CD14-positive monocyte (primary cell): ENCODE results near the gene PIGC. TPM values are rescaled to one million over a fixed set of nuclear protein-coding genes. Genes with fewer than 3 reads are reported as not detected.
A peak's percentile ranks its signal among the peaks of the same experiment; 100 is the strongest.

Experiments used
- DNase-seq, 3 donors: peaks; one replicate each; pipeline ENCODE4 v3.0.0-alpha.2; 2011 to 2022
- H2AFZ ChIP-seq: 2 replicates; pipeline ENCODE4 v1.6.0; 2012; ENCODE audit warnings: mild to moderate bottlenecking, low read depth, low read length, inconsistent platforms; ENCODE audit not compliant: insufficient read depth, poor library complexity, severe bottlenecking
- H3K27ac ChIP-seq, 2 donors: 1 replicate in 1 of 2; 2 replicates in 1 of 2; pipeline ENCODE4 v1.5.1; 2012 to 2013; ENCODE audit warnings: low read length in 2 of 2, control low read depth in 1 of 2, inconsistent platforms in 1 of 2, low read depth in 1 of 2, mild to moderate bottlenecking in 1 of 2
- H3K27me3 ChIP-seq, 2 donors: one replicate each; pipeline versions ENCODE4 v1.6.0 to v1.6.1; 2011 to 2013; ENCODE audit warnings: low read length in 2 of 2; ENCODE audit not compliant: control insufficient read depth in 2 of 2, insufficient read depth in 2 of 2
- H3K36me3 ChIP-seq, 2 donors: replicated peaks in 1 of 2; 1 replicate in 1 of 2; 2 replicates in 1 of 2; pipeline versions ENCODE4 v1.5.1 to v1.6.1; 2012 to 2013; ENCODE audit warnings: low read length in 2 of 2, control low read depth in 1 of 2, inconsistent platforms in 1 of 2, mild to moderate bottlenecking in 1 of 2; ENCODE audit not compliant: insufficient read depth in 2 of 2, control insufficient read depth in 1 of 2
- H3K4me1 ChIP-seq, 2 donors: 1 replicate in 1 of 2; 2 replicates in 1 of 2; pipeline versions ENCODE4 v1.5.1 to v1.6.1; 2012 to 2013; ENCODE audit warnings: low read length in 2 of 2, control low read depth in 1 of 2, inconsistent platforms in 1 of 2, mild to moderate bottlenecking in 1 of 2, moderate library complexity in 1 of 2; ENCODE audit not compliant: insufficient read depth in 2 of 2, control insufficient read depth in 1 of 2
- H3K4me2 ChIP-seq: replicated peaks from 2 replicates; pipeline ENCODE3; 2012; ENCODE audit warnings: low read length, moderate library complexity, mild to moderate bottlenecking; ENCODE audit not compliant: poor library complexity, severe bottlenecking; ENCODE audit errors: extremely low read depth
- H3K4me3 ChIP-seq, 3 experiments: fragments of 200-600 bp in 1 of 3; sonication (generic) in 1 of 3; replicated peaks in 1 of 3; 1 replicate in 2 of 3; 2 replicates in 1 of 3; pipeline ENCODE4 v1.5.1; 2011 to 2013; ENCODE audit warnings: low read length in 3 of 3, mild to moderate bottlenecking in 3 of 3, control low read depth in 2 of 3, low read depth in 2 of 3, inconsistent platforms in 1 of 3, moderate library complexity in 1 of 3
- H3K79me2 ChIP-seq: 2 replicates; pipeline ENCODE4 v1.6.0; 2012; ENCODE audit warnings: mild to moderate bottlenecking, control low read depth, inconsistent platforms, low read length, moderate library complexity; ENCODE audit not compliant: insufficient read depth
- H3K9ac ChIP-seq: 2 replicates; pipeline ENCODE4 v1.6.0; 2017; ENCODE audit warnings: low read length, mild to moderate bottlenecking; ENCODE audit not compliant: insufficient read depth, poor library complexity, severe bottlenecking
- H3K9me3 ChIP-seq, 2 donors: replicated peaks in 1 of 2; 1 replicate in 1 of 2; 2 replicates in 1 of 2; pipeline versions ENCODE4 v1.5.1 to v1.6.1; 2012 to 2013; ENCODE audit warnings: low read length in 2 of 2, control low read depth in 1 of 2; ENCODE audit not compliant: control insufficient read depth in 1 of 2, insufficient read depth in 1 of 2
- H4K20me1 ChIP-seq: 2 replicates; pipeline ENCODE4 v1.6.0; 2012; ENCODE audit warnings: mild to moderate bottlenecking, low read length, control low read depth, moderate library complexity; ENCODE audit not compliant: insufficient read depth
- H3K27ac Mint-ChIP-seq, 7 donors: one replicate each; pipeline ENCODE4 v1.8.0; 2020; ENCODE audit warnings: mild to moderate bottlenecking in 7 of 7, mixed read lengths in 7 of 7, moderate library complexity in 6 of 7, inconsistent platforms in 2 of 7
- H3K27me3 Mint-ChIP-seq, 3 donors: one replicate each; pipeline ENCODE4 v1.8.0; 2021 to 2022; ENCODE audit warnings: low read depth in 3 of 3, mild to moderate bottlenecking in 3 of 3, mixed read lengths in 3 of 3, moderate library complexity in 3 of 3, inconsistent platforms in 1 of 3
- H3K36me3 Mint-ChIP-seq, 2 donors: one replicate each; pipeline ENCODE4 v1.8.0; 2020; ENCODE audit warnings: mixed read lengths in 2 of 2, inconsistent platforms in 1 of 2, mild to moderate bottlenecking in 1 of 2
- H3K4me1 Mint-ChIP-seq: one replicate; pipeline ENCODE4 v1.8.0; 2020; ENCODE audit warnings: mild to moderate bottlenecking, mixed read lengths
- H3K4me3 Mint-ChIP-seq, 2 donors: one replicate each; pipeline ENCODE4 v1.8.0; 2020; ENCODE audit warnings: mild to moderate bottlenecking in 2 of 2, mixed read lengths in 2 of 2, moderate library complexity in 1 of 2
- H3K9me3 Mint-ChIP-seq, 7 donors: one replicate each; pipeline ENCODE4 v1.8.0; 2020 to 2022; ENCODE audit warnings: mixed read lengths in 7 of 7, mild to moderate bottlenecking in 6 of 7, moderate library complexity in 6 of 7, inconsistent platforms in 2 of 7
- WGBS: methylation state at CpG from one replicate; pipeline ENCODE4 v1.1.5; 2013; ENCODE audit warnings: missing lambda C conversion rate; ENCODE audit not compliant: insufficient coverage; 5-methylcytosine and 5-hydroxymethylcytosine counted together
- intact Hi-C, 2 donors: fragments of 100-400 bp; cut with micrococcal nuclease; formaldehyde crosslinking; loops; one replicate each; pipeline versions ENCODE4 v1.15.0 to v1.15.1; 2023
- polyA plus RNA-seq, 3 donors: library from polyadenylated mRNA; depleted of rRNA in 1 of 3; unstranded in 2 of 3; stranded (reverse) in 1 of 3; fragments of 300-500 nt in 2 of 3; fragments of >200 nt in 1 of 3; fragmentation: Illumina TruSeq in 2 of 3; gene quantifications; 1 replicate in 2 of 3; 2 replicates in 1 of 3; pipeline ENCODE4 v1.2.3, GENCODE V29; 2012 to 2021
- TF ChIP-seq, protein P1 (sequence below): fragments of 200-600 bp; IDR thresholded peaks from one replicate; pipeline ENCODE4 v1.8.0; 2022; ENCODE audit warnings: antibody characterized with exemption, mild to moderate bottlenecking

The PIGC gene
- polyA plus RNA-seq, 3 donors, result 11.5 to 61.5 (median 51.1) TPM

DNA sequence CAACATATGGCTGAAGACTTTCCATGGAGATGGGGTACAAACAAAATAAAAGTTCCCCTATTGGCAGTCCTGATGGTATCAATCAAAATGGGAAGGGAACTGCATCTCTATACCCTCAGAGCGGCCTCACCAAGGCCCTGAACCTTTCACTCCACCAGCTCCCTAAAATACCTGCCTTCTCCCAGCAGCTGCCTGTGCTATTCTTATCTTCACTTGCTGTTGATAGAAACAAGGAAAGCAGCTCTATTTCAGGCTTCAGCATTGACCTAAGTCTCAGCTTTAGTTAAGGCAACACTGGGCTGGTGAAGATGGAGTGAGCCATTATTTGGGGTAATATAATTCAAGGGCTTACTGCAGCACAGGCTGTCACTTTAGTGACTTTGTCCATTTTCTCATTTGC, 21.7 kb upstream of the PIGC start:
- Mint-ChIP-seq H3K27ac (no peak overlapping the region), H3K36me3 (no peaks in the 10 kb centered on the region), H3K4me3 (no peak overlapping the region), H3K4me1 (peaks cover 11% of the 10 kb centered on the region), H3K27me3 (no peaks in the 10 kb centered on the region), H3K9me3 (peaks cover 0 to 9% (median 0%) of the 10 kb centered on the region in 7 donors)
- Histone ChIP-seq H3K27me3 (no peaks in the 10 kb centered on the region), H3K4me3 (no peak overlapping the region), H3K9ac (no peak overlapping the region), H4K20me1 (no peaks in the 10 kb centered on the region), H3K27ac (no peak overlapping the region), H3K9me3 (no peaks in the 10 kb centered on the region), H3K4me1 (peaks cover 8 to 9% of the 10 kb centered on the region in 2 donors), H2AFZ (no peak overlapping the region), H3K4me2 (no peak overlapping the region), H3K79me2 (no peaks in the 10 kb centered on the region), H3K36me3 (no peaks in the 10 kb centered on the region)
- WGBS, result no CpG with 5 or more reads among the region's 1 CpG
- no peak for DNase-seq
- TF ChIP-seq, protein P1, sequence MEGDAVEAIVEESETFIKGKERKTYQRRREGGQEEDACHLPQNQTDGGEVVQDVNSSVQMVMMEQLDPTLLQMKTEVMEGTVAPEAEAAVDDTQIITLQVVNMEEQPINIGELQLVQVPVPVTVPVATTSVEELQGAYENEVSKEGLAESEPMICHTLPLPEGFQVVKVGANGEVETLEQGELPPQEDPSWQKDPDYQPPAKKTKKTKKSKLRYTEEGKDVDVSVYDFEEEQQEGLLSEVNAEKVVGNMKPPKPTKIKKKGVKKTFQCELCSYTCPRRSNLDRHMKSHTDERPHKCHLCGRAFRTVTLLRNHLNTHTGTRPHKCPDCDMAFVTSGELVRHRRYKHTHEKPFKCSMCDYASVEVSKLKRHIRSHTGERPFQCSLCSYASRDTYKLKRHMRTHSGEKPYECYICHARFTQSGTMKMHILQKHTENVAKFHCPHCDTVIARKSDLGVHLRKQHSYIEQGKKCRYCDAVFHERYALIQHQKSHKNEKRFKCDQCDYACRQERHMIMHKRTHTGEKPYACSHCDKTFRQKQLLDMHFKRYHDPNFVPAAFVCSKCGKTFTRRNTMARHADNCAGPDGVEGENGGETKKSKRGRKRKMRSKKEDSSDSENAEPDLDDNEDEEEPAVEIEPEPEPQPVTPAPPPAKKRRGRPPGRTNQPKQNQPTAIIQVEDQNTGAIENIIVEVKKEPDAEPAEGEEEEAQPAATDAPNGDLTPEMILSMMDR, result no peak
- intact Hi-C loops, result no loop called here

DNA sequence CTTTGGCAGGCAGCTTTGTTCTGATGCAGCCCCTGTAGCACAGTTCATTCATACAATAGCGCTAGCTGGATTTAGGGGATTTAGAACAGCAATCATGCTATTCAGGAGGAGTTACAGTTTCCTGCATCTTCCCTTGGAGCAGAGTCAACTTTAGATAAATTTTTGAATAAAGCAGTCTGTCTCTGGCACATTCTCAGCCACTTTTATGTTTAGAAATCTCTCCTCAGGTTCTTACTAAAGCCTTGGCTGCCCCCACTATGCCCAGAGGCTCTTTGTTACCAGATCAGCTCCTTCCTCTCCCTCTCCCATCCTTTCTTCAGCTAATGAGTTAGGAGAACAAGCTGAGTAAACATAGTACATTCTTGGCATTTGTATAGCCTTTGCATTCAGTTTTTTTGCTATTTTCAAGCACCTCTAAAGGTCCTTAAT, 17.0 kb upstream of the PIGC start:
- Histone ChIP-seq H3K9ac (no peak overlapping the region), H3K4me1 (no peaks in the 10 kb centered on the region), H2AFZ (no peak overlapping the region), H4K20me1 (no peaks in the 10 kb centered on the region), H3K4me3 (no peak overlapping the region), H3K79me2 (no peaks in the 10 kb centered on the region), H3K4me2 (no peak overlapping the region), H3K27ac (no peak overlapping the region), H3K27me3 (no peaks in the 10 kb centered on the region), H3K36me3 (no peaks in the 10 kb centered on the region), H3K9me3 (no peaks in the 10 kb centered on the region)
- Mint-ChIP-seq H3K4me3 (no peak overlapping the region), H3K27me3 (peaks cover 0 to 5% (median 0%) of the 10 kb centered on the region in 3 donors), H3K27ac (peak overlapping the region in 1 of 7 donors; percentile 2), H3K4me1 (no peaks in the 10 kb centered on the region), H3K9me3 (no peaks in the 10 kb centered on the region), H3K36me3 (no peaks in the 10 kb centered on the region)
- no peak for DNase-seq
- no CpG with 5 or more reads among the region's 1 CpG for WGBS
- intact Hi-C loops, result no loop called here
- TF ChIP-seq, protein P1, result no peak
